Sigmoid colon (tissue), 3 donors: ENCODE measurements around the gene PRPF4.

Source experiments
- POLR2A ChIP-seq, 2 donors: fragments of 450-650 bp; IDR thresholded peaks; one replicate each; pipeline ENCODE4 v1.6.1; 2016; ENCODE audit warnings: antibody characterized with exemption in 2 of 2, mild to moderate bottlenecking in 2 of 2, moderate library complexity in 2 of 2
- TF ChIP-seq, protein P1 (sequence below), 4 experiments: fragments of 450-650 bp in 3 of 4; fragments of 200-600 bp in 1 of 4; IDR thresholded peaks; one replicate each; pipeline ENCODE4 v1.5.1; 2016 to 2019; ENCODE audit warnings: antibody characterized with exemption in 4 of 4, mild to moderate bottlenecking in 3 of 4, moderate library complexity in 2 of 4

DNA sequence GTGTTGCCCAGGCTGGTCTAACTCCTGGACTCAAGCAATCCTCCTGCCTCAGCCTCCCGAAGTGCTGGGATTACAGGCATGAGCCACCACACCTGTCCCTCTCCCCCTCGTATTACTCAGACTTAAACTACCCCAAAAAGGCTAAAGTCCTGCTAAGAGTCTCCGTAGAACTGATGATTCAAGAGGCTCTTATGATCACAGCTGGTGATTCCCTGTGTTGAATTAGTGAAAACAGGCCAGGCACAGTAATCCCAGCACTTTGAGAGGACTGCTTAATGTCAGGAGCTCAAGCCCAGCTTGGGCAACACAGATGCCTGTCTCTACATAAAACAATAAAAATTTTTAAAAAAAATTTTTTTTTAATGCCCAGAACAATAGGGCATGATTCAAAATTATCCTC, 9.3 kb upstream of the PRPF4 start:
- no peak for TF ChIP-seq POLR2A (IDR thresholded peaks at IDR 0.05)
- TF ChIP-seq, protein P1, sequence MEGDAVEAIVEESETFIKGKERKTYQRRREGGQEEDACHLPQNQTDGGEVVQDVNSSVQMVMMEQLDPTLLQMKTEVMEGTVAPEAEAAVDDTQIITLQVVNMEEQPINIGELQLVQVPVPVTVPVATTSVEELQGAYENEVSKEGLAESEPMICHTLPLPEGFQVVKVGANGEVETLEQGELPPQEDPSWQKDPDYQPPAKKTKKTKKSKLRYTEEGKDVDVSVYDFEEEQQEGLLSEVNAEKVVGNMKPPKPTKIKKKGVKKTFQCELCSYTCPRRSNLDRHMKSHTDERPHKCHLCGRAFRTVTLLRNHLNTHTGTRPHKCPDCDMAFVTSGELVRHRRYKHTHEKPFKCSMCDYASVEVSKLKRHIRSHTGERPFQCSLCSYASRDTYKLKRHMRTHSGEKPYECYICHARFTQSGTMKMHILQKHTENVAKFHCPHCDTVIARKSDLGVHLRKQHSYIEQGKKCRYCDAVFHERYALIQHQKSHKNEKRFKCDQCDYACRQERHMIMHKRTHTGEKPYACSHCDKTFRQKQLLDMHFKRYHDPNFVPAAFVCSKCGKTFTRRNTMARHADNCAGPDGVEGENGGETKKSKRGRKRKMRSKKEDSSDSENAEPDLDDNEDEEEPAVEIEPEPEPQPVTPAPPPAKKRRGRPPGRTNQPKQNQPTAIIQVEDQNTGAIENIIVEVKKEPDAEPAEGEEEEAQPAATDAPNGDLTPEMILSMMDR (IDR thresholded peaks at IDR 0.05), result no peak
